Thyroid gland (tissue), 4 donors: Measurements from ENCODE around the gene OVCA2.

Experiments
- POLR2A ChIP-seq, 2 donors: fragments of 450-650 bp; IDR thresholded peaks; one replicate each; pipeline ENCODE4 v1.6.1; 2017; ENCODE audit warnings: antibody characterized with exemption in 2 of 2, mild to moderate bottlenecking in 2 of 2, moderate library complexity in 1 of 2
- TF ChIP-seq, protein P1 (sequence below), 6 experiments: fragments of 200-600 bp in 3 of 6; fragments of 450-650 bp in 3 of 6; sonication (generic) in 3 of 6; IDR thresholded peaks; one replicate each; pipeline ENCODE4 v1.5.1; 2016 to 2019; ENCODE audit warnings: antibody characterized with exemption in 6 of 6, mild to moderate bottlenecking in 2 of 6, inconsistent platforms in 1 of 6, moderate library complexity in 1 of 6

DNA sequence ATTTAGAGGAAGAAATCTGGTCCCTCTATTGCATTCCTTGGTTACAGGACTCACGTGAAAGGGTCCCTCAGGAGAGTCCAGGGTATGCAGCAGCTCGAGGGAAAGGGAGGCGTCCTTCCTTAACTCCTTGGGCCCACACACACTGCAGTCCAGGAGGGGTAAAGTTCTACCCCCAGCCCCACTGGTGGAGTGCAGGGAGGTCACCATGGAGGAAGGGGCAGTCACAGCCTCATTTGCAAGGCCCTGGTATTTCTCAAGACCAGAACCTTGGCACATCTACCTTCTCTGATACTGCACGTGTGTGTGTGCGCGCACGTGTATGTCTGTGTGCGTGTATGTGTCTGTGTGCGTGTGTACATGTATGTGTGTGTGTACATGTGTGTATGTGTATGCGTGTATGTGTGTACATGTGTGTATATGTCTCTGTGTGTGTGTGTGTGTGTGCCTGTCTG is 24.2 kb downstream of the OVCA2 start:
- TF ChIP-seq, protein P1, sequence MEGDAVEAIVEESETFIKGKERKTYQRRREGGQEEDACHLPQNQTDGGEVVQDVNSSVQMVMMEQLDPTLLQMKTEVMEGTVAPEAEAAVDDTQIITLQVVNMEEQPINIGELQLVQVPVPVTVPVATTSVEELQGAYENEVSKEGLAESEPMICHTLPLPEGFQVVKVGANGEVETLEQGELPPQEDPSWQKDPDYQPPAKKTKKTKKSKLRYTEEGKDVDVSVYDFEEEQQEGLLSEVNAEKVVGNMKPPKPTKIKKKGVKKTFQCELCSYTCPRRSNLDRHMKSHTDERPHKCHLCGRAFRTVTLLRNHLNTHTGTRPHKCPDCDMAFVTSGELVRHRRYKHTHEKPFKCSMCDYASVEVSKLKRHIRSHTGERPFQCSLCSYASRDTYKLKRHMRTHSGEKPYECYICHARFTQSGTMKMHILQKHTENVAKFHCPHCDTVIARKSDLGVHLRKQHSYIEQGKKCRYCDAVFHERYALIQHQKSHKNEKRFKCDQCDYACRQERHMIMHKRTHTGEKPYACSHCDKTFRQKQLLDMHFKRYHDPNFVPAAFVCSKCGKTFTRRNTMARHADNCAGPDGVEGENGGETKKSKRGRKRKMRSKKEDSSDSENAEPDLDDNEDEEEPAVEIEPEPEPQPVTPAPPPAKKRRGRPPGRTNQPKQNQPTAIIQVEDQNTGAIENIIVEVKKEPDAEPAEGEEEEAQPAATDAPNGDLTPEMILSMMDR (IDR thresholded peaks at IDR 0.05), result no peak
- TF ChIP-seq POLR2A (IDR thresholded peaks at IDR 0.05), result no peak
